ENCODE data around the gene TRMT10B. TPM values are rescaled to one million over a fixed set of nuclear protein-coding genes. Genes with fewer than 3 reads are reported as not detected.
"Not testable (repeated sequence)": the region's sequence is repeated elsewhere in the genome, so short reads cannot be mapped to it uniquely, and the experiment has no call there.

TRMT10B gene
- total and polyA plus RNA-seq, 2 donors (not counting 1 experiment from before 2014, with no cell fraction given) = 5.6 to 7.5 TPM

- Histone ChIP-seq H4K20me1 (ENCODE audit: control insufficient read depth, extremely low read depth, insufficient read depth, low read length) (no peaks in the 10 kb centered on the region), H3K79me2 (ENCODE audit: control insufficient read depth, insufficient read depth, low read length) (peaks cover 4% of the 10 kb centered on the region), H3K9me3 (ENCODE audit: control insufficient read depth, insufficient read depth, low read depth, low read length) (no peaks in the 10 kb centered on the region), H3K27me3 (ENCODE audit: control insufficient read depth, insufficient read depth, low read length) (no peaks in the 10 kb centered on the region), H2AFZ (ENCODE audit: low read length) (no peak overlapping the region), H3K4me2 (ENCODE audit: extremely low read depth, insufficient read depth, low read length) (no peak overlapping the region), H3K4me1 (ENCODE audit: control insufficient read depth, extremely low read depth, insufficient read depth, low read length) (no peaks in the 10 kb centered on the region), H3K36me3 (ENCODE audit: control insufficient read depth, insufficient read depth, low read length) (peaks cover 2% of the 10 kb centered on the region), H3K4me3 (replicated peaks in 1 of 4; ENCODE audit: control extremely low read depth in 1 of 4, insufficient read depth in 1 of 4, low read depth in 3 of 4, low read length in 4 of 4) (no peak overlapping the region), H3K27ac (ENCODE audit: insufficient read depth, low read length) (no peak overlapping the region), H3K9ac (ENCODE audit: insufficient read depth, low read length) (no peak overlapping the region)
- no peak for DNase-seq (ENCODE audit: low read depth in 2 of 2)
- TF ChIP-seq EZH2 (IDR thresholded peaks at IDR 0.05; ENCODE audit: low read length, missing control alignments) = no peak
- no peak for TF ChIP-seq CTCF (conservative IDR thresholded peaks at IDR 0.05 in 1 of 2, IDR thresholded peaks at IDR 0.05 in 1 of 2; ENCODE audit: low read depth in 1 of 2, low read length in 2 of 2)
Measured at GRCh38 chr9:37820142-37820541, 66.5 kb downstream of the TRMT10B start.

DNA sequence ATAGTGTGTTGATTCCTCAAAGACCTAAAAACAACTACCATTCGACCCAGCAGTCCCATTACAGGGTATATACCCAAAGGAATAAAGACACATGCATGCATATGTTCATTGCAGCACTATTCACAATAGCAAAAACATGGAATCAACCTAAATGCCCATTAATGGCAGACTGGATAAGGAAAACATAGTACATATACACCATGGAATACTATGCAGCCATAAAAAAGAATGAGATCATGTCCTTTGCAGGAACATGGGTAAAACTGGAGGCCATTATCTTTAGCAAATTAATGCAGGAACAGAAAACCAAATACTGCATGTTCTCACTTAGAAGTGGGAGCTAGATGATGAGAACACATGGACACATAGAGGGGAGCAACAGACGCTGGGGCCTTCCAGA is 71.6 kb downstream of the TRMT10B start:
- H3K36me3 ChIP-seq (ENCODE audit: control insufficient read depth, insufficient read depth, low read length); H3K4me2 ChIP-seq (ENCODE audit: extremely low read depth, insufficient read depth, low read length); H3K4me1 ChIP-seq (ENCODE audit: control insufficient read depth, extremely low read depth, insufficient read depth, low read length); H3K9me3 ChIP-seq (ENCODE audit: control insufficient read depth, insufficient read depth, low read depth, low read length); H2AFZ ChIP-seq (ENCODE audit: low read length); H3K27ac ChIP-seq (ENCODE audit: insufficient read depth, low read length); H3K27me3 ChIP-seq (ENCODE audit: control insufficient read depth, insufficient read depth, low read length); H3K9ac ChIP-seq (ENCODE audit: insufficient read depth, low read length); H3K79me2 ChIP-seq (ENCODE audit: control insufficient read depth, insufficient read depth, low read length); H3K4me3 ChIP-seq (replicated peaks in 1 of 4; ENCODE audit: control extremely low read depth in 1 of 4, insufficient read depth in 1 of 4, low read depth in 3 of 4, low read length in 4 of 4); DNase-seq (ENCODE audit: low read depth in 2 of 2); H4K20me1 ChIP-seq (ENCODE audit: control insufficient read depth, extremely low read depth, insufficient read depth, low read length): not testable (repeated sequence)

GRCh38 chr9:37827483-37828165 is 74.0 kb downstream of the TRMT10B start:
- Histone ChIP-seq H3K27me3 (ENCODE audit: control insufficient read depth, insufficient read depth, low read length) (no peaks in the 10 kb centered on the region), H3K27ac (ENCODE audit: insufficient read depth, low read length) (no peak overlapping the region), H3K79me2 (ENCODE audit: control insufficient read depth, insufficient read depth, low read length) (no peaks in the 10 kb centered on the region), H3K4me1 (ENCODE audit: control insufficient read depth, extremely low read depth, insufficient read depth, low read length) (no peaks in the 10 kb centered on the region), H3K9me3 (ENCODE audit: control insufficient read depth, insufficient read depth, low read depth, low read length) (no peaks in the 10 kb centered on the region), H3K36me3 (ENCODE audit: control insufficient read depth, insufficient read depth, low read length) (peaks cover 2% of the 10 kb centered on the region), H2AFZ (ENCODE audit: low read length) (no peak overlapping the region), H3K4me3 (replicated peaks in 1 of 4; ENCODE audit: control extremely low read depth in 1 of 4, insufficient read depth in 1 of 4, low read depth in 3 of 4, low read length in 4 of 4) (no peak overlapping the region), H3K4me2 (ENCODE audit: extremely low read depth, insufficient read depth, low read length) (no peak overlapping the region), H3K9ac (ENCODE audit: insufficient read depth, low read length) (no peak overlapping the region), H4K20me1 (ENCODE audit: control insufficient read depth, extremely low read depth, insufficient read depth, low read length) (no peaks in the 10 kb centered on the region)
- TF ChIP-seq CTCF (conservative IDR thresholded peaks at IDR 0.05 in 1 of 2, IDR thresholded peaks at IDR 0.05 in 1 of 2; ENCODE audit: low read depth in 1 of 2, low read length in 2 of 2) (no peak), EZH2 (IDR thresholded peaks at IDR 0.05; ENCODE audit: low read length, missing control alignments) (no peak)
- DNase-seq (ENCODE audit: low read depth in 2 of 2) = no peak

Other genes with a start within 250 kb of the TRMT10B start
- 11.6 and 12.2 TPM in 2 replicates for gene FBXO10, start 177.4 kb upstream of the TRMT10B start, total RNA-seq
- gene FBXO10, start 177.4 kb upstream of the TRMT10B start, polyA plus RNA-seq = 7.6 and 8.2 TPM in 2 replicates
- gene TOMM5, start 161.2 kb upstream of the TRMT10B start, total RNA-seq = 113 and 128 TPM in 2 replicates
- gene TOMM5, start 161.2 kb upstream of the TRMT10B start, polyA plus RNA-seq = 162 and 203 TPM in 2 replicates
- not detected in 2 replicates for gene FRMPD1, start 102.9 kb upstream of the TRMT10B start, total RNA-seq
- not detected in 2 replicates for gene FRMPD1, start 102.9 kb upstream of the TRMT10B start, polyA plus RNA-seq
- gene EXOSC3, start 31.3 kb downstream of the TRMT10B start, total RNA-seq = 19.0 and 24.9 TPM in 2 replicates
- 34.0 and 36.7 TPM in 2 replicates for gene EXOSC3, start 31.3 kb downstream of the TRMT10B start, polyA plus RNA-seq
- gene DCAF10, start 47.0 kb downstream of the TRMT10B start, total RNA-seq = 18.7 and 26.6 TPM in 2 replicates
- gene DCAF10, start 47.0 kb downstream of the TRMT10B start, polyA plus RNA-seq = 23.3 and 33.5 TPM in 2 replicates
- 91.7 and 100 TPM in 2 replicates for gene SLC25A51, start 150.3 kb downstream of the TRMT10B start, total RNA-seq
- gene SLC25A51, start 150.3 kb downstream of the TRMT10B start, polyA plus RNA-seq = 39.3 and 41.6 TPM in 2 replicates

All from fibroblast of lung (primary cell).